HG03460 (cell line): ENCODE results near the gene MARCHF3.

Source experiments
- ATAC-seq: cut with Tn5 transposase; IDR thresholded peaks from one replicate; pipeline ENCODE4 v1.9.1; 2021; ENCODE audit not compliant: unreplicated experiment

The MARCHF3 gene

DNA sequence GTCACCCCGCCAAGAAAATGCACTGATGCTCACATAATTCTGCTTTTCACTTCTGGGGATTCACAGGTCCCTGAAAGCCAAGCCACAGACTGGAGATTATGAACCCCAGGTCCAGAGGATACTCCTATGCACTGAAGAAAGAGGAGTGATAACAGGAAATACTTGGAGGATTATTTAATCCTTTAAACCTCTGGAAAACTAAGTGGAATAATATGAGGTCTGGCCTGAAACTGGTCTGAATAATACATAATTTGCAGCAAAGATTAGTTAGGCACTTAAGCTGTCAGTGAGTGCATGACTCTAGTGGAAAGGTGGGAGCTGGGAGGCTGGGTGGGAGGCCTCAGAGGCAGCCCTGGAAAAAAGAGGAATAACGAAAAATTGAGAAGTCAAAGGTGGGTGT lies 45.7 kb downstream of the MARCHF3 start:
- ATAC-seq, result no peak

DNA sequence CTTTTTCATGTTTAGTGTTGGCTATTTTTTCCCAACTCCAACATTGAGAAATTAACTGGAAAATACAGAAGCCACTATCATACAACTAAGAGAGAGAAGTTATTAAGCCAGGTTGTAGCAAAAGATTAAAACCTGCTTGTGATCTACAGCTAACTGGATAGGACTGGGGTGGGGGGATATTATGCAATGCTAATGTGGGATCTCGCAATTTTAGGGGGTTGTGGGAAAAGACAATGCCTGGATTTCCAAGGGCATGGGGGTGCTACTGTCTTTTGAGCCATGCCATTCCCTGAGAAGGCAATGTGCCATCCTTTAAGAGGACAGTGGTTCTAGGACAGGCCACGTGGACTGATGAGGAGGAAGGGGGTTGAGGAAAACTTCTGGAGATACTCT lies 46.5 kb downstream of the MARCHF3 start:
- no peak for ATAC-seq

DNA sequence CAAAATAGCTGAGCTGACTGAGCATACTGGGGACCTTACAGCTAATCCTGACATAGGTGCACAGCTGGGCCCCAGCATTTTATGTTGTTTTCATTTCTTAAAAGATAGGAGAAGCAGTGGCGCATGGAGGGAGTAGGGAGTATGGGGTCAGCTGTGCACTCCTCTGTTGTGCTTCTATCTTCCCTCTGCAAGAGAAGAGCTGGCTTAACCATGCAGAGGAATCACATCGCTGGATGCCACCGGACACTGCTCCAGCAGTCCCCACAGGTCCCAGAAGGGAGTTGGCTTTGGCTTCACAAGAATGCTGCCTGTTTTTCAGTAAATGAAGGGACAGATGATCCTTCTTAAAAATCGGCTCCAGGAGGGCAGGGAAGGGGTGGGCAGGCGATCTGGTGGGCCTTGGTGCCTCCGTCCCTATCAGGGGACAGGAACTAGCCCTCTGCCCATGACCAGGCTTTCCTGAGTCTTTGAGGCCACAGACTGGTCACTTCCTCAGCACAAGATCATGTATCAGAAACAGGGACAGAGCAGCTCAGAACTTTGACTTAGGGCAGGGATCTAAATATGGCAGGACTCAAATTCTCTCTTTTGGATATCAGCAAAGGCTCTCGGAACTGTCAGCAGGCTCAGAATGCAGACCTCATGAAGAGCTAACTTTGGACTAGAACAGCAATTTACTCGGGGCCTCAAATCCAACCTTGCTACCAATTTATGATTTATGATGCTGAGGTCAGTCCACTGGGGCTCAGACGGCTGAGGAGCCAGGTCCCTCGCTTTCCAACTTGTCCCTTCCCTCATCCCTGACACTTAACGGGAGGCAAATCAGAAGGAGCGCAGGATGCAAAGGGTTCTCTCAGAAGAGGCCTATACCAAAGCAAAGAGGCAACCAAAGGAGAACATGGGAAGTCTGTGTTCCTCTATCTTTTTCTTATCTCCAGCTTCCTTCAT lies 47.2 kb downstream of the MARCHF3 start:
- ATAC-seq, result no peak

DNA sequence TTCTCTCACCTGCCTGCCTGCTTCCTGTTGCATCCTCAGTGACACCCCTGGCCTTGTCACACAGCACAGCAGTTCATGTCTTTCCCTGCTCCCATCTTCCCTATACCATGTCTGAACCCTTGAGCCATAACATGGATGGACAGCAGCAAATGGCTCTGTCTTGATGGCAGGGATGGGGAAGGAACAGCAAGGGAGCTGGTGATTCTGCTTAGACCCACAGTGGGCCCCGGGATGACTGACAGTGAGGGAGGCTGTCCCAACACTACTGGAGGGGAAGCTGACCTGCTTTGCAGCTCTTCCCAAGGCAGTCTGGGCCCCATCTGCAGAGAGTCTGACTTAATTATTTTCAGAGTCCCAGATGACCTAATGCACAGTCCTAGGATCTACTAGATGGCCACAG lies 48.2 kb downstream of the MARCHF3 start:
- no peak for ATAC-seq

DNA sequence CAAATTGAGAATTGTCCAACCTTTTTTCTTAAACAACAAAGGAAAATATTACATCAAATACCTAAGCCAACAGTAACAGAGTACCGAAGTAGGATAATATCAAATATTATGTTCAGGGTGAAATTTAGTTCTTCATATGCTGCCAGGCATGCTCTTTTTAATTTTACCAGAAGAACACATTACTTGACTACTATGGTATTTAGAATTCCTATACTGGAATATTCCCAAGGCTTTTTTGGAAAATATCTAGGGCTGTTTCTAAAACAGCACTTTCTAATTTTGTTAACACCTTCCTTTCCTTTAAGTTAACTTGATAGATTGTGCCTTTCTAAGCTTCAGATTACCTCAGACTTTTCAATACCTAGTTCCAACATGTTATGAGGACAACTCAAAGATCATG lies 48.7 kb downstream of the MARCHF3 start:
- no peak for ATAC-seq

DNA sequence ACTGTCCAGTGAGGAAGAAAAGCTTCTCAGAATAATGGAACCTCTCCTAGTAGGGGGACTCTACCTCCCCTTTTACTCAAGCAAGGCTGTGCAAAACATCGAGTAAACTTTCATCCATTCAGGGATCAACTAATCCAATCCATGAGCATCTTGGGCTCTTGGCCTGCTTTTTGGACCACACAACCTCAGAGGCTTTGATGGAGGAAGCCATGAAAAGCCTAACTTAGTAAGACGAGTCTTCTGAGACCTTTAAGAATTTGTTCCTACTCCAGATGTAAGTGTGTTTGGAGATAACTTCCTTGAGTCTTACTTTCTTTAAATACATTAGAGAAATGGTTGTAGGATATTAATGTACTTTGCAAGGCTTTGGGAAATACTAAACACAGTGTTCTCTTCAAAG lies 49.1 kb downstream of the MARCHF3 start:
- ATAC-seq, result no peak

DNA sequence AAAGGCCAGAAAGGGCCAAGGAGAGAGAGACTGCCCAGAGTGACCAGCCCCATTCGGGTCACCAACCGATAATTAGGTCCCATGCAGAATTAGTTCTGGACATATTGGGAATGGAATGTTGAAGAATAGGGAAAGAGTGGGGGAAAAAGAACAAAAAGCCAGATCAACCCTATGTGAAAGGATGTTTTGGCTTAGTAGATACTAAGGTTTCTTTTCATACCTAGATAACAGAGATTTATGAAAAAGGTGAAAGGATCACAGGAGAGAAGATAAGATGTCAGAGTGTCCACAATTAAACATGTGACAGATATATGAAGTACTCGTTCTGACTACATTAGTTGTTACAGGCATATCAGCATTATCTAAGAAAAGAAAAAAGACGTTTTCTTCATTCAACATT lies 52.1 kb downstream of the MARCHF3 start:
- no peak for ATAC-seq

DNA sequence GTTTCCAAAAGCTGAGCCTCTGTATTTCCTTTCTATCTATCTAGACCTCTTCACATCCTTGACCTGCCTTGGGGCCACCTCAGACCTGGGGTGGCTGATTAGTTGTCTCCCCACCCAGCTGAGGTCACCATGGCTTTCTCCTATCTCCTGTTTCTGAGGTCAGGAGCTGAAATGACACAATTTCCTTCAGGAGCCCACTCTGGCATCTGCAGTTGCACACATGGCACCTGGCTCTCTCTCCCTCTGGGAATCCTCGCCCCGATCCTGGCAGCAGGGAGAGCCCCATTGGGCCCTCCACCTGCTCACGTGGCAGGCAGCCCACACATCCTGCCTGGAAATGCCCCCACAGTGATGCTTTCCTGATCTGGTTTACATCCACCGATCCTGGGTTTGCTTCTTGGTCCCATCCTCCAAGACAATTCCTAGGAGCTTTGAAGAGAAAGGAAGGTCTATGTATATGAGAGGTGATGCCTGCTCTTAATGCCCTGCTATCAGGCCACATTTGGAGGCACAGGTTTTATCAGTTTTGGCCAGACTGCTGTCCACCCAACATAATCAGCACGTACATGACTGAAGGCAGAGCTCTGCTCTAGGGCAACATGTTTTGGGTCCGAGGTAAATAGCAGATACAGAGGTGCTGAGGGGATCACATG lies 53.7 kb downstream of the MARCHF3 start:
- no peak for ATAC-seq

DNA sequence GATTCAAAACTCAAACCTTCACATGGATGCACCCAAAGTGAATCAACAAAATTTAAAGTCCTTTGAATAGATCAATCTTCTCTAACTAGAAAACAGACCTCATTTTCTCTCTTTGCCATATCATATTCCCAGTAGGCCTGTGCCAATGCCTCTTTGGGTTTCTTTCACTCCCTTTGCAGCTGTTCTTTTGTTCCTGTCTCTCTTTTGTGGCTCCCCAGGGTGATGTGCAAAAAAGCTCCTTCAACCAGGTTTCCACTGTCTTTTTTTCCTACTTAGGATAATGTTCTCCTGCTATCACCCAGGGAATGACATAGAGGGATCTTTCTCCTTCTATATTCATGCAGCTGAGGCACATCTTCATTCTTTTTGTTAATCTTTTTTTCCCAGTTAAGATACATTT lies 54.6 kb downstream of the MARCHF3 start:
- no peak for ATAC-seq

DNA sequence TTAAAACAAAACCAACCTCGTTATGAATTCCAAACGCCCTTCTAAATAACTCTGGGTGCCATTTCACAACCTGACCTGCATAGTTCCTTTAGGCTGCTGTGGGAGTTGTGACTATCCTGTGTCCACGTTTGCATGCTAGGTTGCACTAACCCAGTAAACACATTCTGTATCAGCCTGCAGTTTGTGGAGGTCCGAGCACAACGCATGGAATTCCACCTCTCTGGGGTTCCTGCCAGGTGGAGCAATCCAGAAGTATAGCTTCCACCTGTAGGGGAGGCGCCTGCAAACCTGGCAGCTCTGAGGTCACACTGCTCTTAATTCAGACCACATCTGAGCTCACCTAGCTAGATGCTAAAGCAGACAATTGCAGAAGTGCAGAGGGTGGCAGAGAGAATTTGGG lies 57.2 kb downstream of the MARCHF3 start:
- ATAC-seq, result no peak

DNA sequence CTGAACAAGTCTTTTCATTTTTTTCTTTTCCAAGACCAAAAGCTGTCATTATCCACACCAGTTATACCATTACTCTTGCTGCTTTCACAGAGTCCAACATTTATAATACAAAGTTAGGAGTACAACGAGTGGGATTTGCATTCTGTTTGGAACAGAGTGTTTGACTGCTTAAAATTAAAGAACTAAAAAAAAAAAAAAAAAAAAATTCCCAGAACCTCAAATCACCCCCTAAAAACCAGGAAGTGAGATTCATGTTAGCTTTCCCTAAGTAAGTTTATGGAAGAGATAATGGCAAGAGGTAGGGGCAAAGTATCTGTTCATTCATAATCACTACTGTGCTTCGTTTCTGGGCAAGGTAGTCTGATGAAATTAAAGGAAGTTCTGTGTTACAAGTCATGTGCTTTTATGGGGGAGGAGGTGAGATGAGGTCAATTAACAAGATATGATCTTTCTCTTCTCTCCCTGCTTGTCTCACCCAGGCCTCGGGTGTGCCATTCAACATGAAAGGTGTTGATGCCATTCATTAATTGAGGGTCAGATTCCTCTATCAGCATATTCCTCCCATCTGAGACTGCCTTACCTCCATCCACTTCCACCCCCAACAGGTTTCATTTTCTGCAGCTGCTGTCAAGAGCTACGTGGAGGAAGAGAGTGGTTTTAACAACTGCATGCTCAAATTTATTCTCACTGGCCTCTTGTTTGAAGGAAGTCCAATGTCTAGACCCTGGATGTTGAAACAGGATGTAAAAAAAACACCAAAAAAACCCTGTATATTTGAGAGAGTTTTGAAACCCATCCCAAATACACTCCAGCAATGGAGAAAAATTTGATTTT lies 58.1 kb downstream of the MARCHF3 start:
- ATAC-seq, result peak; percentile 74

DNA sequence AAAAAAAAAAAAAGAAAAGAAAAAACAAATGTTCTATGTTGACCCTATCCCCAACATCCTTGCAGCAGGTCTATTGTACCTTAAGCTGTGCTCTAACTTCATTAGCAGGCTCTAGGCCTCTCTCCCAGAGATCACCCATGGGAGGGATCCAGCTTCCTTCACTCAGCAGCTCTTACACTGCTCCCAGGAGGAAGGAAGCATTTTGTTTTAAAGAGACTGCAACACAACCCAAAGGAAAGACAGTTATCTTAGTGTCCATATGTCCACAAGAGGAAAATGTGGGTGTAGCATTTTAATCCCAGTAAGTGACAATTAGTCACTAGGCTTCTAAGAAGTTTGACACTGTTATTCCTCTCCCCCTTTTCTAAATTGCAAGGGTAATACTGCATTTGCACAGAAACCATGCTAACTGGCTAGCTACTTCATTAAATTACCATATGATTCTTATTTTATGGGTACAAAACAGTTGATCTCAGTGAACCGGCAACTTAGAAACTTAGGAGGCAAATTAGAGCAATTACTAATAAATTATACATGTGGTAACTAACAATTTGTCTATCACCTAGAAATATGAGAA lies 58.8 kb downstream of the MARCHF3 start:
- ATAC-seq, result no peak

DNA sequence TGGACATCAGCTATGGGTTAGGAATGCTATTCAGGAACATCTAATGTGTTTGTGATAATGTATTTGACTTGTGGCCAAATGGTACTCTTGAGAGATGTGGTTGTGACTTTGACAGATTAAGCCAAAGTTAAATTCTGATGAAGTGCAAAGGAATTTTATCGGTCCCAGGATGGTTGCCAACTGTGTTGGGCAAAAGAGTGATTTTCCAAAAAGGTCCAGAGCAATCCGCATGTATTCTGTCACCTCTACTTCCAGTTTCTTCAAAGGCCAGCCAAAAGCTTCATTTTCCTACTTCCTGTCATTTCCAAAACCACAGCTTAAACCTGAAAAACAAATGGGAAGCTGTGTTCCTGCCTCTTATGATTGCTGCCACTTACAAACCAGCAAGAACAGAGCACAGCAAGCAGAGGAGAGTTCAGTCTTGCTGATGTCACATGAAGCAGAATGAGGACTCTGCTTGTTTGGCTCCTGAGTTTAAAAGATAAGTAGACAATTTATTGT lies 59.8 kb downstream of the MARCHF3 start:
- ATAC-seq, result no peak

DNA sequence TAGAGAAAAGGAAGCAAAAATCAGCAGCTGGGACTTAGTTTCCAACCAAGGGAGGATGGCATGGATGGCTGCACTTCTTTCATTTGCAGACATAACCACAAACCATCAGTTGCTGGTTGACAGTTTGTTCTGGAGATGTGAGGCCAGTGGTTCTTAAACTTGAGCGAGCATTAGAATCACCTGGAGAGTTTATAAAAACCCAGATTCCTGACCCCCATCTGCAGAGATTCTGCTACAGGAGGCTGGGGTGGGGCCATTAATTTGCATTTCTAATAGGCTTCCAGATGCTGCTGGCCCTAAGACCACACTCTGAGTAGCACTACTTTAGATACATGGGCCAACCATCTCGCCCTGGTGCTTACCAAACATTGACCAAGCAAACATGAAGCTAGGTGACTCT lies 60.8 kb downstream of the MARCHF3 start:
- peak; percentile 30 for ATAC-seq

DNA sequence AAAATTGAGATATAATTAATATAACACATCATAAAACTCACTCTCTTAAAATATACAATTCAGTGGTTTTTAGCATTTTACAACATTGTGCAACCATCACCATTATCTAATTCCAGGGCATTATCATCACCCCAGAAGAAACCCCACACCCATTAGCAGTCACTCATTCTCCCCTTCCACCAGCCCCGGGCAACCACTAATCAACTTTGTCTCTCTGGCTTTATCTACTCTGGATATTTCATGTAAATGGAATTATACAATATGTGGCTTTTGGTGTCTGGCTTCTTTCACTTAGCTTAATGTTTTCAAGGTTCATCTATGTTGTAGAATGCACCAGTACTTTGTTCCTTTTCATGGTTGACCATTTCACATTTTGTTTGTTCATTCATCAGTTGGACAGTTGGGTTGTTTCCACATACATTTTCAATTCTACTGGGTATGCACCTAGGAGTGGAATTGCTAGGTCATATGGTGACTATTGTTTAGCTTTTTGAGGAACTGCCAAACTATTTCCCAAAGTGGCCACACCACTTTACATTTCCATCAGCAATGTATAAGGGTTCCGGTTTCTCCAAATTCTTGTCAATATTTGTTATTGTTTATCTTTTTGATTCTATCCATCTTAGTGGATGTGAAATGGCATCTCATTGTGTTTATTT lies 62.4 kb downstream of the MARCHF3 start:
- no peak for ATAC-seq

DNA sequence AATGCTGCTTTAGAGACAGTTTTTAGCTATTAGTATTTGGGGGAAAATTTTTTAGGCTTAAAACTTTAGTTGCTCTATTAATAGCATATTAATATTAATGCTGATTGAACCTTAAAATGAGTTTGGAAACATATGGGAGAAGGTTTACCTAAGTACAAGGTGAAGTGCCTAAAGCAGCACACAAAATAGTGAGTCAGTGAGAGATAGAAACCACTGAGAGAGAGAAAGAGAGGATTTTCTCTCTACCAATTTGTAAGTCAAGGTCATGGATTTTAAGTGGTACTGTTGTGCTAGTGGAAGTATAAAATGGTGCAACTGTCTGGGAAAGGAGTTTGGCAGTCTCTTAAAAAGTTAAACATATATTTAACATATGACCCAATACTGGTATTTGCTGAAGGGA lies 64.9 kb downstream of the MARCHF3 start:
- ATAC-seq, result no peak

DNA sequence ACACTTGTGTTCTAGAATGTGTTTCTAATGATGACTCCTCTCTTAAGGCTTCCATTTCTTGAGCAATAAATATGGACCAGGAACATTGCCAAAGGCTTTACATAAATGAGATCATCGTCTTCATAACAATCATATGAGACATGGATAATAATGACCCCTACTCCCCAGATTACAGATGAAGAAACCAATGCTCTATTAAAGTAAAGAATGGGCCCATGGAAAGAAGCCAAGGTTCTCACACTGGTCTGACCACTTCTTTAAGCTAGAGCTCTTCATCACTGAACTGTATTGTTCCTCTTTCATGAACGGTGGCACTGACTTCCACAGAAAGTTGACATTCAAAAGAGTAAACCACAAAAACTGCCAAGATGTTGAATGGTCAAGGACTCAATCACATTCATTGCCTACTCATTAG lies 65.3 kb downstream of the MARCHF3 start:
- ATAC-seq, result peak; percentile 43

DNA sequence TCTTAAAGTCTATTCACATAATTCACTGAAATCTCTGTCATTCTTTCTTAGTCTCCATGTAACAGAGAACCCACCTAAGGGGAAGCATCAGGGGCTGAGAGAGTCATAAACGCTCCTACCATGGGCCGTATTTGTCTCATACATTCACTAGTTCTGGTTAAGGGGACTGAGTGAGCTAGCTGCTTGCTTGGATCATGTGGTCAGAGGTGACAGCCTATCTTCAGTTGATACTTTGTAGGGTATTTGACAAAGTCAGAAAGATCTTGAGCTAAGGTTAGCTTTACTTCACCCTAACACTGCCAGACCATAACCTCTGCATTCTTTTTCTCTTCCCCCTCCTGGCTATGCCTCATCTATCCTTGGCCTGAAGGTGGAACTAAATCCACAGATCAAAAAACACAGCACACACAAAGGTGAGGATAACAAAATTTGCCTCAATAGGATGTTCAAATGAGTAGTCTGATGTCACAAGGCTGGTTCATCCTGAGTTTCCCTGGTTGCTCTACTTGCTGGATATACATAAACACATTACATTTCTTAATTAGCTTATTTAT lies 66.5 kb downstream of the MARCHF3 start:
- ATAC-seq, result no peak

DNA sequence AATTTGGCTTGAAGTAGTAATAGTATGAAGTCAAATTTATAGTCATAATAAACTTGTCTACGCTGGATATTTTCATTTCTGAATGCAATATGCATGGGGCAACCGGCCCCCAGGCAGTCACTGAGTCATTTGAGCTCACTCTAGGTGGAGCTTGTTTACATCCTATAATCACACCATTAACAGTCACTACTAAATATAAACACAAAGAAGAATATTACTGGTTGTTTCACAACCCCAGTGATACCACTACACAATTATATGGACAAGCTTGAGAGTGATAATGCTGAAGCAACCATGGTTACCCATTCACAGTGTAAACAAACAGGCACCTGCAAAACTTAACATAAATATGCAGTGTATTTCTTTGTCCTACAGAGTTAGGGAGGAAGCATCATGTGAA lies 68.7 kb downstream of the MARCHF3 start:
- peak; percentile 36 for ATAC-seq

DNA sequence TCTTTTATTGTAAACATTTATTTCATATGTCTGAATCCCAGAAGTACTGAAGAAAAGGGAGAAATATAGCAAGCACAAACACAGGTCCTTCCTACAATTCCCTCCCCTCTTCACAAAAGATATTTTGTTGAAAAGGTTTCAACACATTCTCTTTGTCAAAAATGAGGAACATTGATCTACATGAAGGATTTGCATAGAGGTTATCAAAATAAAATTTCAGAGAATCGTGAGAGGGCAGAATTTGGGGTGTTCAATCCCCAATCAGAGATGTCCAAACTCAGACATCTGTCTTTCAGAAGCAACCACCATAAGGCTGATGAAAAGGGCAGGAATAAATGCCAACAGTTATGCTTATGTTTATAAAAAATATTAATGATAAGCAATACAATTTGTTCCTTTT lies 69.2 kb downstream of the MARCHF3 start:
- ATAC-seq, result no peak
